Activated CD4-positive, alpha-beta T cell treated with anti-CD3 and anti-CD28 coated beads, Interleukin-2, amount 50 U/mL, for 1 hour (primary cell): ENCODE data around the gene GPR158.
"Not testable (repeated sequence)": the region's sequence is repeated elsewhere in the genome, so short reads cannot be mapped to it uniquely, and the experiment has no call there.

Source experiments
- DNase-seq: peaks from one replicate; pipeline ENCODE4 v3.0.0-alpha.2; 2020

GPR158 gene

GRCh38 chr10:25317596-25318211, 142.9 kb downstream of the GPR158 start:
- DNase-seq, result not testable (repeated sequence)

GRCh38 chr10:25327273-25327672, 152.5 kb downstream of the GPR158 start:
- no peak for DNase-seq

- DNase-seq, result no peak
Observed at GRCh38 chr10:25328361-25328760, 153.6 kb downstream of the GPR158 start.

GRCh38 chr10:25329587-25329986, 154.8 kb downstream of the GPR158 start:
- DNase-seq, result not testable (repeated sequence)

GRCh38 chr10:25334445-25334844, 159.6 kb downstream of the GPR158 start:
- DNase-seq, result no peak

- DNase-seq, result no peak
Observed at GRCh38 chr10:25336330-25336729, 161.5 kb downstream of the GPR158 start.

GRCh38 chr10:25338271-25338670, 163.5 kb downstream of the GPR158 start:
- no peak for DNase-seq

GRCh38 chr10:25339966-25340365, 165.2 kb downstream of the GPR158 start:
- no peak for DNase-seq

- no peak for DNase-seq
Observed at GRCh38 chr10:25349520-25349919, 174.7 kb downstream of the GPR158 start.

GRCh38 chr10:25356609-25357008, 181.8 kb downstream of the GPR158 start:
- DNase-seq, result no peak

GRCh38 chr10:25357269-25357668, 182.5 kb downstream of the GPR158 start:
- DNase-seq, result no peak

GRCh38 chr10:25382029-25382810, 207.4 kb downstream of the GPR158 start:
- DNase-seq, result no peak

GRCh38 chr10:25382901-25383300, 208.1 kb downstream of the GPR158 start:
- DNase-seq, result not testable (repeated sequence)

GRCh38 chr10:25383686-25384085, 208.9 kb downstream of the GPR158 start:
- no peak for DNase-seq

GRCh38 chr10:25384618-25385017, 209.8 kb downstream of the GPR158 start:
- no peak for DNase-seq

GRCh38 chr10:25388188-25388861, 213.5 kb downstream of the GPR158 start:
- DNase-seq, result no peak

GRCh38 chr10:25388862-25389206, 214.0 kb downstream of the GPR158 start:
- DNase-seq, result no peak

- no peak for DNase-seq
Observed at GRCh38 chr10:25390733-25391132, 215.9 kb downstream of the GPR158 start.

GRCh38 chr10:25392132-25392531, 217.3 kb downstream of the GPR158 start:
- no peak for DNase-seq

GRCh38 chr10:25393621-25394020, 218.8 kb downstream of the GPR158 start:
- no peak for DNase-seq

- DNase-seq, result no peak
Observed at GRCh38 chr10:25398680-25399079, 223.9 kb downstream of the GPR158 start.

- DNase-seq, result no peak
Observed at GRCh38 chr10:25405871-25406270, 231.1 kb downstream of the GPR158 start.

GRCh38 chr10:25417611-25418010, 242.8 kb downstream of the GPR158 start:
- DNase-seq, result no peak

- DNase-seq, result no peak
Observed at GRCh38 chr10:25425776-25426175, 251.0 kb downstream of the GPR158 start.
